Measurements from ENCODE around the gene SPECC1. TPM values are rescaled to one million over a fixed set of nuclear protein-coding genes. Genes with fewer than 3 reads are reported as not detected.
A peak's percentile ranks its signal among the peaks of the same experiment; 100 is the strongest.
"Not testable (repeated sequence)": the region's sequence is repeated elsewhere in the genome, so short reads cannot be mapped to it uniquely, and the experiment has no call there.

Gene SPECC1
- polyA plus RNA-seq, 1 experiment, result 56.4 TPM

- DNase-seq (ENCODE audit: low read depth, low spot score), result peak; percentile 16
- H3K27ac ChIP-seq (ENCODE audit: low read depth, low read length), result no peak overlapping the region
- peak overlapping the region; percentile 48; the same call in 1 of the 2 replicates for H3K4me3 ChIP-seq (ENCODE audit: low read depth, low read length)
- peak; percentile 68 for TF ChIP-seq CTCF (IDR thresholded peaks at IDR 0.05; ENCODE audit: low read depth, low read length)
- ChIA-PET CTCF (interaction anchor here (0.5 to 2.7 kb wide), 28 partner anchors 9 to 463 kb away, joined by 3 to 23 read pairs (median 4); no protein-coding TSS in a partner anchor), POLR2A (interaction anchor here (0.9 to 1.5 kb wide), 2 partner anchors 17 to 54 kb away, joined by 3 to 6 read pairs; no protein-coding TSS in a partner anchor)
- peaks cover 4% of the 10 kb centered on the region; the same call in 1 of the 2 replicates for H3K9me3 ChIP-seq (ENCODE audit: control insufficient read depth, insufficient read depth, low read length)
- H3K27me3 ChIP-seq (ENCODE audit: control insufficient read depth, insufficient read depth, low read length), result peaks cover 41% of the 10 kb centered on the region
Observed at GRCh38 chr17:20010099-20010863, 1.1 kb downstream of the SPECC1 start.

- TF ChIP-seq CTCF (IDR thresholded peaks at IDR 0.05; ENCODE audit: low read depth, low read length), result no peak
- POLR2A ChIA-PET, result interaction anchor here (1.5 kb wide), 1 partner anchor 18 kb away, joined by 6 read pairs; no protein-coding TSS in a partner anchor
Observed at GRCh38 chr17:20010936-20011335, 1.8 kb downstream of the SPECC1 start.

GRCh38 chr17:20012017-20012536, 2.9 kb downstream of the SPECC1 start:
- CTCF ChIA-PET, result interaction anchor here (1.3 to 2.8 kb wide), 2 partner anchors 19 to 104 kb away, joined by 4 to 16 read pairs; no protein-coding TSS in a partner anchor

More at GRCh38 chr17:20010936-20011335, 1.8 kb downstream of the SPECC1 start:
- Histone ChIP-seq H3K9me3 (ENCODE audit: control insufficient read depth, insufficient read depth, low read length) (peaks cover 4% of the 10 kb centered on the region; the same call in 1 of the 2 replicates), H3K27ac (ENCODE audit: low read depth, low read length) (no peak overlapping the region), H3K4me3 (ENCODE audit: low read depth, low read length) (no peak overlapping the region), H3K27me3 (ENCODE audit: control insufficient read depth, insufficient read depth, low read length) (peaks cover 41% of the 10 kb centered on the region)
- CTCF ChIA-PET, result interaction anchor here (0.6 to 2.8 kb wide), 7 partner anchors 10 to 228 kb away, joined by 3 to 16 read pairs (median 6); no protein-coding TSS in a partner anchor
- DNase-seq (ENCODE audit: low read depth, low spot score), result no peak

GRCh38 chr17:20016475-20016992, 7.4 kb downstream of the SPECC1 start:
- POLR2A ChIA-PET, result interaction anchor here (0.6 kb wide), 1 partner anchor 25 kb away, joined by 3 read pairs; no protein-coding TSS in a partner anchor
- DNase-seq (ENCODE audit: low read depth, low spot score); H3K27ac ChIP-seq (ENCODE audit: low read depth, low read length); H3K4me3 ChIP-seq (ENCODE audit: low read depth, low read length); CTCF ChIA-PET; H3K9me3 ChIP-seq (ENCODE audit: control insufficient read depth, insufficient read depth, low read length): not testable (repeated sequence)
- H3K27me3 ChIP-seq (ENCODE audit: control insufficient read depth, insufficient read depth, low read length), result peaks cover 24% of the 10 kb centered on the region

More at GRCh38 chr17:20012017-20012536, 2.9 kb downstream of the SPECC1 start:
- Histone ChIP-seq H3K27me3 (ENCODE audit: control insufficient read depth, insufficient read depth, low read length) (peaks cover 41% of the 10 kb centered on the region), H3K4me3 (ENCODE audit: low read depth, low read length) (no peak overlapping the region), H3K9me3 (ENCODE audit: control insufficient read depth, insufficient read depth, low read length) (peaks cover 7% of the 10 kb centered on the region; the same call in 1 of the 2 replicates), H3K27ac (ENCODE audit: low read depth, low read length) (no peak overlapping the region)
- POLR2A ChIA-PET, result no interaction called here
- no peak for TF ChIP-seq CTCF (IDR thresholded peaks at IDR 0.05; ENCODE audit: low read depth, low read length)
- no peak for DNase-seq (ENCODE audit: low read depth, low spot score)

GRCh38 chr17:20022701-20023100, 13.5 kb downstream of the SPECC1 start:
- Histone ChIP-seq H3K4me3 (ENCODE audit: low read depth, low read length) (no peak overlapping the region), H3K9me3 (ENCODE audit: control insufficient read depth, insufficient read depth, low read length) (no peaks in the 10 kb centered on the region), H3K27me3 (ENCODE audit: control insufficient read depth, insufficient read depth, low read length) (peaks cover 14% of the 10 kb centered on the region), H3K27ac (ENCODE audit: low read depth, low read length) (no peak overlapping the region)
- ChIA-PET CTCF (interaction anchor here (0.9 kb wide), 1 partner anchor 94 kb away, joined by 3 read pairs; no protein-coding TSS in a partner anchor), POLR2A (no interaction called here)
- no peak for DNase-seq (ENCODE audit: low read depth, low spot score)
- TF ChIP-seq CTCF (IDR thresholded peaks at IDR 0.05; ENCODE audit: low read depth, low read length), result no peak

All from AG04450 (cell line).